22Rv1 (cell line): ENCODE results near the gene PRSS58.

Experiments
- ZFX ChIP-seq: fragments of 450-650 bp; IDR thresholded peaks from 2 replicates; pipeline ENCODE4 v1.6.1; 2017; ENCODE audit warnings: antibody characterized with exemption, borderline replicate concordance
- TF ChIP-seq, protein P1 (sequence below): fragments of 450-650 bp; IDR thresholded peaks from 2 replicates; pipeline ENCODE4 v1.5.1; 2017; ENCODE audit warnings: mild to moderate bottlenecking

DNA sequence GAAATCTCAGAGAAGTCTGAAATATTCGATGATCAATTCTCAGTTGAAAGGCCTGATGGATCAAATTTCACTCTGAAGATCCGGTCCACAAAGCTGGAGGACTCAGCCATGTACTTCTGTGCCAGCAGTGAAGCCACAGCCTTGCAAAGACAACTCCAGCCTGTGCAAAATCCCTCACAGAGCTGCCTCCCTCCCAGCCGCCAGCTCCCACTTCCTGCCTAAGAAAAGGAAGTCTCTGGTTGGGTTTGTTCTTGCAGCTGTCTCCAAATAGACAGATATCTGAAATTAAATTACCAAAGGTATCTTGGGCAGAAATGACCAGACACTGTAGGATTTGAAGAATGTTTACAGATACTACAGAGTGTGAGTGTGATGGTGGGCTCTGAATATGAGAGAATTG is 43.4 kb upstream of the PRSS58 start:
- TF ChIP-seq, protein P1, sequence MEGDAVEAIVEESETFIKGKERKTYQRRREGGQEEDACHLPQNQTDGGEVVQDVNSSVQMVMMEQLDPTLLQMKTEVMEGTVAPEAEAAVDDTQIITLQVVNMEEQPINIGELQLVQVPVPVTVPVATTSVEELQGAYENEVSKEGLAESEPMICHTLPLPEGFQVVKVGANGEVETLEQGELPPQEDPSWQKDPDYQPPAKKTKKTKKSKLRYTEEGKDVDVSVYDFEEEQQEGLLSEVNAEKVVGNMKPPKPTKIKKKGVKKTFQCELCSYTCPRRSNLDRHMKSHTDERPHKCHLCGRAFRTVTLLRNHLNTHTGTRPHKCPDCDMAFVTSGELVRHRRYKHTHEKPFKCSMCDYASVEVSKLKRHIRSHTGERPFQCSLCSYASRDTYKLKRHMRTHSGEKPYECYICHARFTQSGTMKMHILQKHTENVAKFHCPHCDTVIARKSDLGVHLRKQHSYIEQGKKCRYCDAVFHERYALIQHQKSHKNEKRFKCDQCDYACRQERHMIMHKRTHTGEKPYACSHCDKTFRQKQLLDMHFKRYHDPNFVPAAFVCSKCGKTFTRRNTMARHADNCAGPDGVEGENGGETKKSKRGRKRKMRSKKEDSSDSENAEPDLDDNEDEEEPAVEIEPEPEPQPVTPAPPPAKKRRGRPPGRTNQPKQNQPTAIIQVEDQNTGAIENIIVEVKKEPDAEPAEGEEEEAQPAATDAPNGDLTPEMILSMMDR = no peak
- TF ChIP-seq ZFX = no peak
